ENCODE data around the gene LIMK2.
"Not testable (repeated sequence)": the region's sequence is repeated elsewhere in the genome, so short reads cannot be mapped to it uniquely, and the experiment has no call there.

The LIMK2 gene

DNA sequence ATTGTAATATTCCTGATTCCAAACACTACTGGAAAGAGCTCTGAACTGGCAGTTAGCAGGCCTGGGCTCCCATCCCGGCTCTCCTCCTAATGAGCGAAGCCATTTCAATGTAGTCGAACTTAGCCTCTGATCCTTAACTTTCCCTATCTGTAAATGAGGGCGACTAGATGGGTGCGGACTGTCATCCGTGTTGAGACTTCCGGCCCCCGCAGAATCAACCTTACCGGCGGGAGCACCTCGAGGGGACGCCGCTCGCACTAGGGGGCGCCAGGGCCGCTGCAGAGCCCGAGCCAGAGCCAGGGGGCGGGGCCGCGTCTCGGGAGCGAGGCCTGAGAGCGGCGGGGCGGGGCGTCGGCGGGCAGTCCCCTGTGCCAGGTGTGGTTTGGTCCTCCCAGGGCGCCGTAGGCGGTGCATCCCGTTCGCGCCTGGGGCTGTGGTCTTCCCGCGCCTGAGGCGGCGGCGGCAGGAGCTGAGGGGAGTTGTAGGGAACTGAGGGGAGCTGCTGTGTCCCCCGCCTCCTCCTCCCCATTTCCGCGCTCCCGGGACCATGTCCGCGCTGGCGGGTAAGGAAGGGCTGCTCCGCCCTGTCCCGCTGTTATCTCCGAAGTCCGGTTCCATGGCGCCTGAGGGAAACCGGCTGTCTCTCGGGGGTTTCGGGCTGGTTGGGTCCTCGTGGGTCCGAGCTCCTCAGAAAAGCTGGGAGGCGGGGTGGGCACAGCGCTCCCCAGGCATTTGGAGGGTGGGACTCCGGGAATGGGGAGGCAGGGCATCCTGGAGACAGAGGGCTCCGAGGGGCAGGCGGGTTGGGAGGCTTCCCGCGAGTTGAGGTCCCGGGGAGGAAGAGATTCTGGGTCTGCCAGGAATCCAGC is at the start of gene LIMK2:
LIMK2 (plus strand) TSS at position 437 of the 869 bp plus-strand sequence; CDS start at position 548, 111 bp downstream.
- peak; percentile 93 for DNase-seq (ENCODE audit: low read depth)

DNA sequence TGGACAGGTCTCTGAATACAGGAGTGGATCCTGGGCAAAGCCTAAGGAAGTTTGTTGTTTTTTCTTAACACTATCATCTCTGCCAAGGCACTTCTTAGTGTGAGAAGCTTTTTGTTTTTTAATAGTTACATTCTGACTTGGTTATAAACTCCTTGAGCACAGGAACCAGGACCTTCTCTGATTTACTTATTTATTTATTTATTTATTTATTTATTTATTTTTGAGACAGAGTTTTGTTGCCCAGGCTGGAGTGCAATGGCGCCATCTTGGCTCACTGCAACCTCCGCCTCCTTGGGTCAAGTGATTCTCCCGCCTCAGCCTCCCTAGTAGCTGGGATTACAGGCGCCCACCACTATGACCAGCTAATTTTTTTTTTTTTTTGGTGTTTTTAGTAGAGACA is 41.1 kb upstream of the LIMK2 start:
- no peak for DNase-seq (ENCODE audit: low read depth)

GRCh38 chr22:31171734-31172133 is 40.4 kb upstream of the LIMK2 start:
- DNase-seq (ENCODE audit: low read depth) = not testable (repeated sequence)

DNA sequence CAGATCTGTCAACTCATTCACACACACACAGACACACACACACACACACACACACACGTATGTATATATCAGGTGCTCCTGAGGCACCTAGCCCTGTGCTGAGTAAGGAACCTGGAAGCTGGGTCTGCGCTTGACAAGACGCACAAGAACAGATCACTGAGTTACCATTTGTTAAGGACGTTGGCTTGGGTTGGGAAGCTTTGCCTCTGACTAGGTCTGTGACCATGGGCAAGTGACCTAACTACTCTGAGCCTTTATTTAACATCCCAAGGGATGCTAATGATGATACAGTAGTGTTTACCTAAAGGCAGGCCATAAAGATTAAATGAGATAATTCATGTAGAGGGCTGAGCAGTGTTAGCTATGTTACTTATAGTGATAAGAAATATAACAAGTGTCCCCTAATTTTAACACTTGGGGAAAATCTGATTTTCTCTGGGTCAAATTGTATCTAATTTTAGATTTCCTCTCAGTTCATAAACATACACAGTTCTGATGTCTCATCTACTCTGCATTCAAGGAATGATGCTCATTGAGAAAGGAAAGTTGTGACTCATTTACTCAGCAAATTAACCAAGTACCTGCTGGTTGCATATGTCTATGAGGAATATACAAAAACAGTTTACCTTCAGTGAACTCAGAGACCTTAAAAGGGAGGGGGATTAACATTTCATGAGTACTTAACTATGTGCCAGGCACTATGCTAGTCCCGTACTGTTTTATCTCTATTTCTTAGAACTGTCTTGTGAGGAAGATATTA is 38.5 kb upstream of the LIMK2 start:
- no peak for DNase-seq (ENCODE audit: low read depth)

GRCh38 chr22:31176923-31177322 is 35.2 kb upstream of the LIMK2 start:
- DNase-seq (ENCODE audit: low read depth) = no peak

GRCh38 chr22:31177420-31178162 is 34.5 kb upstream of the LIMK2 start:
- DNase-seq (ENCODE audit: low read depth) = no peak

DNA sequence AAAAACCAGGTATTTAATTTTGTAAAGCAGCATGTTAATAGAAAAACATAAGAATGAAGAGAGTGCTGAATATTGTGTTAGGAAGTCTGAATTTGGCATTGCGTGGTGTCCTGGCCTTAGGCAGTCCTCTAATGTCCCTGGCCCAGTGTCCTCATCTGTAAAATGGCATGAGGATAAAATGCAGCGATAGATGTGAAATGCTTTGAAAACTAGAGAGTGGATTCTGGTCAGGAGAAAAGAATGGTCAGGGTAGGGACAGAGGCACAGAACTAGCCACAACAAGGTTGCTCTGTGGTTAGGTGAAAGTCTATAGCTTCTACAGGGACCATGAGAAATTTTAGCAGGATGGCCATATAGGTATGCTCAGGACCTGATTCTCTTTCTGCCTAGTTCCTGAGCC is 33.2 kb upstream of the LIMK2 start:
- DNase-seq (ENCODE audit: low read depth) = no peak

GRCh38 chr22:31179345-31179744 is 32.8 kb upstream of the LIMK2 start:
- DNase-seq (ENCODE audit: low read depth) = no peak

DNA sequence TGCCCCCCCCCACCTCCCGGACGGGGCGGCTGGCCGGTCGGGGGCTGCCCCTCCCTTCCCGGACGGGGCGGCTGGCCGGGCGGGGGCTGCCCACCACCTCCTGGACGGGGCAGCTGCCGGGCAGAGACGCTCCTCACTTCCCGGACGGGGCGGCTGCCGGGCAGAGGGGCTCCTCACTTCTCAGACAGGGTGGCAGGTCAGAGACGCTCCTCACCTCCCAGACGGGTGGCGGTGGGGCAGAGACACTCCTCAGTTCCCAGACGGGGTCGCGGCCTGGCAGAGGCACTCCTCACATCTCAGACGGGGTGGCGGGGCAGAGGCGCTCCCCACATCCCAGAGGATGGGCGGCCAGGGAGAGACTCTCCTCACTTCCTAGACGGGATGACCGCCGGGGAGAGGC is 28.1 kb upstream of the LIMK2 start:
- DNase-seq (ENCODE audit: low read depth) = no peak

- DNase-seq (ENCODE audit: low read depth) = no peak
These were observed 27.0 kb upstream of the LIMK2 start for GRCh38 chr22:31185056-31185455.

- DNase-seq (ENCODE audit: low read depth) = no peak
These were observed 24.5 kb upstream of the LIMK2 start for GRCh38 chr22:31187627-31188026.

GRCh38 chr22:31192513-31192912 is 19.6 kb upstream of the LIMK2 start:
- no peak for DNase-seq (ENCODE audit: low read depth)

- no peak for DNase-seq (ENCODE audit: low read depth)
These were observed 19.0 kb upstream of the LIMK2 start for GRCh38 chr22:31193092-31193491.

DNA sequence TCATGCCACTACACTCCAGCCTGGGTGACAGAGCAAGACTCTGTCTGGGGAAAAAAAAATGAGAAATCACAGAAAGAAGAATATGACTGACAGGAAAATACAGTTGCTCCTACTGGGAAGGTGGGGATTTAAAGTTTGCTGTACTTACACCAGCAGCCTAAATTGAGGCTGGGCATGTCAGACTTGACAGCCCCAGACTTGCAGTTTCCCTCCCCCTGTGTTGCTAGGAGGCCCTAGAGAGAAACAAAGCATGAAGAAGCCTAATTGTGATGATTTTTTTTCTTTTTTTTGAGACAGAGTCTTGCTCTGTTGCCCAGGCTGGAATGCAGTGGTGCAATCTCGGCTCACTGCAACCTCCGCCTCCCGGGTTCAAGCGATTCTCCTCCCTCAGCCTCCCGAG is 17.4 kb upstream of the LIMK2 start:
- not testable (repeated sequence) for DNase-seq (ENCODE audit: low read depth)

DNA sequence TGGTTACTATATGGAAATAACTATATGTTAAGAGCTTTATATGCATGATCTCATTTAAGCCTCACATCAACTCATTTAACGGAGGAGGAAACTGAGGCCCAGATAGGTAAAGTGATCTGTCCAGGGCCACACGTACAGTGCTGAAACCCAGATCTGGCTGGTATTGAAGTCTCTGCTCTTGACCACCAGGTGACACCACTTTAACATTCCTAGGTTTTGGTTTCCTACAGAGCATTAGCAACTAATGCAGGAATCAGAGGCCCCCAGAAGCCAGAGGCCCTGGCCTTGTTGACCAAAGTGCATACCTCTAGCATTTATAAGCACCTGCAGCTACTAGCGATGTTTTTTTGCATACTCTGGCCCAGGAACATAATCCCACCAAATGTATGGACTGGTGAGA is 12.9 kb upstream of the LIMK2 start:
- DNase-seq (ENCODE audit: low read depth) = no peak

DNA sequence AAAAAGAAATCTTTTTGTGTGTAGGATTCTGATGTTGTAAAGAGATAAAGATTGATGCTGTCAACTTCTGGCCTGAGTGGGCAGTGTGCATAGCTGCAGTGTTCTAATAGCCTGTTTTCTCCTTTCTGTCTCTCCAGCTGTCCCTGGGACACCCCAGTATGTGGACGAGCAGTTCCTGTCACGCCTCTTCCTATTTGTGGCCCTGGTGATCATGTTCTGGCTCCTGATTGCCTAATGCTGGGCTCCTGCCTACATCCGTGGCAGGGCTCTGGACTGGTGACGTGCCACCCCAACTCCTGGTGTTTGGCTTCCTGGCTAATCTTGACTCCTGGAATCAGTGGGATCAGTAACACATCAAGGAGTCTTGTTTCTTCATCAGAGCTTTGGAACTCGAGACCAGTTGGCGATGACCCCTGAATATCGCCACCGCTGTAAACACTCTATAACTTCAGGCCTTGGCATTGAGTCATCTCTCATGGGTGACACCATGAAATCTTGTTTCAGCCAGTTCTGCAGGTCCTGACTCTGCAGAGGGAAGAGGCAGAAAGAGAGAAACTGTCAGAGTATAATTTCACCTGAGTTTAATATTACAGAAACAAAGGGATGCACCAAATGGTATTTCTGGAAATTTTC is 7.6 kb upstream of the LIMK2 start:
- not testable (repeated sequence) for DNase-seq (ENCODE audit: low read depth)

- not testable (repeated sequence) for DNase-seq (ENCODE audit: low read depth)
These were observed 7.0 kb upstream of the LIMK2 start for GRCh38 chr22:31205059-31205458.

DNA sequence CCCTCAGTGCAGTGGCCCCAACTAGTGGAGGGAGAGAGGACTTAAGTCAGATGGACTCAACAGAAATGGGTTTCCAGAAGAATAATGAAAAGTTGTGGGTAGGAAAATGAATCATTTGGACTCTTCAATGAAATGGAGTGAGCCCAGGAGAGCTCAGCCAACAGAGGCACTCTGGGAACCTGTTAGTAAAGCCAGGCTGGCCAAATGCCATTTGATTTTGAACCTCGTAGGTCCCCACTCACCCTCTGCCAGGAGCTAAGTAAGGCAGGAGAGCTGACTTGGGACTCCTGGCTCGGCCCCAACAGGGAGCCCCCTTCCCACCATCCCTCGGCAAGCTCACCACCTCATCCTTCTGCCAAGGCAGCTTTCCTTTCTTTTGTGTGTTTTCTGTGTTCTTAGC is 5.6 kb upstream of the LIMK2 start:
- not testable (repeated sequence) for DNase-seq (ENCODE audit: low read depth)

DNA sequence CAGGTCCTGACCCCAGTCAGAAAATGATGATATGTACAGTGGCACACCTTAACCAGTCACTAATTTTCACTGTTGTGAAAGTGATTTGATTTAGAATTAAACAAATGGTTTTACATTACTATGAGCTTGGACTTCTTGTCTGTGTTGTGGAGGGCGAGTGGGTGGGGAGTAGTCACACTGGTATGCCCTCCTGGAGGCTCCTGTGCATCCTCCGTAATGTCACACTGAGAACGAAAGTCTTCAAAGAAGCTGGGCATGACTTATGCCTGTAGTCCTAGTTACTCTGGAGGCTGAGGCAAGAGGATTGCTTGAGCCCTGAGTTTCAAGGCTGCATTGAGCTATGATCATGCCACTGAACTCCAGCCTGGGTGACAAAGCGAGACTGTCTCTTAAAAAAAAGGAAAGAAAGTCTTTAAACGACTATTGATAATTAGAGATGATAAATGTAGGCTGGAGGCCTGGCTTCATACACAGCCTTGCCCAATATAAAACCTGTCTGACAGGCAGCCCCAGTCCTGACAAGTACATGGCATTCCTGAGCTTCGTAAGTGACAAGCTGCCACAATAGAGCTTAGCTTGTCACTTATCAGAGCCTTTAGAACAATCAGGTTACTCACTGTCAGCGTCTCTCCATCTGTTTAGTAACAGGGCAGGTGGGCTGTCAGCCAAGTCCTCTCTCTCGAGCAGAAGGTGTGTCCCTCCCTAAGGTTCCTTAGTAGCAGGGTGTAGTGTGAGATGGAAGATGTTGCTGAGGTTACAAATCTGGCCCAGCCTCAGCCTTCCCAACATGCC is 5.0 kb upstream of the LIMK2 start:
- no peak for DNase-seq (ENCODE audit: low read depth)

DNA sequence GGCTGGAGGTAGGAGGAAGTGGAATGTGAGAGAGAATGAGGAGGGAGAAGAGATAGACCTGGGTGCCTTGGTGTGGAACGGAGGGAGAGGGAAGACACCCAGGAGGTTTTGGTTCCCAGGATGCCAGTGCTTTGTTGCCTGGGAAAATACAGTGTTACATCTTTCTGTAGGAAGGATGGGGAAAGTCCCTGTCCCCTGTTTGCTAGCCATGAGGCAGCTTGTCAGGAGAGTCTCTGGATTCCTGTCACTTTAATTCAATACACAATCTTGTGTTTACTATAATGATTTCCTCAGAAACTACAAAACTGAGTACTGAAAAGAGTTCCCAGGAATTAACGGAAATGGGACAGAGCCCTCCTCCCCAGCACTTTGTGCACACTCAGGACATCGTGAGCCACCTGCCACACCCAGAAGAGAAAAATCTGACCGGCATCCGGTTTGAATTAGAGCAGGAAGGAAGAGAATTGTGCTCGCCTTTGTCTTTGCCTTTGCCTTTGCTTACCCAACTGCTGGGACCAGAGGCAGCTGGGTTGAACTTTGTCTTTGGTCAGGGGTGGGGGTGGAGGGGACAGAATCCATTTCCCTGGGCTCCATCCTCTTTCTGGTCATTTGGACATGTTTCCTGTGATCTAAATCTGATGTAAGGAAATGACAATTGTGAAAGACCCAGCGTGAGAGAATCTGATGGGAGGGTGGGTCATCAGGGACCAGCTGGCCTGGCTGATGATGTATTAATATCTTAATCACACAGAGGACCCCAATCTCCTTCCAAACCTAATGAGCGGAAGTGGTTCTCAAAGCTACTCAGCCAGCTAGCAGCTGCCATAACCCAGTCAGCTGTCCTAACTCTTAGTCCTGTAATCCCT is 1.3 kb upstream of the LIMK2 start:
- DNase-seq (ENCODE audit: low read depth) = no peak

All from stimulated activated CD8-positive, alpha-beta memory T cell treated with anti-CD3 and anti-CD28 coated beads, Interleukin-12 subunit alpha, Interleukin-12 subunit beta, amount 100 ng/mL, for 1 hour (primary cell).